Urinary bladder (tissue), 4 donors: Measurements from ENCODE around the gene SLC18A3. TPM values are rescaled to one million over a fixed set of nuclear protein-coding genes. Genes with fewer than 3 reads are reported as not detected.

Experiments used
- DNase-seq: peaks from one replicate; pipeline ENCODE4 v3.0.0-alpha.2; 2015; ENCODE audit errors: extremely low spot score
- H3K27ac ChIP-seq: one replicate; pipeline ENCODE4 v1.5.1; 2013; ENCODE audit warnings: low read depth, mild to moderate bottlenecking, moderate library complexity
- H3K36me3 ChIP-seq: one replicate; pipeline ENCODE4 v1.6.1; 2013; ENCODE audit warnings: mild to moderate bottlenecking, moderate library complexity; ENCODE audit not compliant: insufficient read depth
- H3K4me1 ChIP-seq: one replicate; pipeline ENCODE4 v1.6.1; 2013; ENCODE audit warnings: mild to moderate bottlenecking, moderate library complexity; ENCODE audit not compliant: insufficient read depth
- H3K4me3 ChIP-seq: one replicate; pipeline ENCODE4 v1.5.1; 2013; ENCODE audit warnings: low read depth, low read length
- WGBS: extraction: QIAGEN DNeasy Blood & Tissue Kit; methylation state at CpG from one replicate; pipeline ENCODE4 v1.1.7; 2013; 5-methylcytosine and 5-hydroxymethylcytosine counted together
- polyA plus RNA-seq: library from polyadenylated mRNA; stranded (reverse); fragments of 200-250 nt; gene quantifications from one replicate; pipeline ENCODE4 v1.2.3, GENCODE V29; 2013
- total RNA-seq: library from RNA; depleted of rRNA; stranded (reverse); fragments of >200 nt; gene quantifications from one replicate; pipeline ENCODE4 v1.2.3, GENCODE V29; 2014
- donor health status: healthy with polysubstance abuse.
- donor health status: healthy.

SLC18A3 gene
- total and polyA plus RNA-seq, 2 donors, result 0.11 to 0.70 TPM

- no peak for DNase-seq
- no peaks in the 10 kb centered on the region for H3K4me1 ChIP-seq
- no peaks in the 10 kb centered on the region for H3K36me3 ChIP-seq
- no peak overlapping the region for H3K4me3 ChIP-seq
- H3K27ac ChIP-seq, result no peak overlapping the region
- 81% methylated on average over 15 of the region's 15 CpGs for WGBS
These were observed 41.1 kb downstream of the SLC18A3 start for GRCh38 chr10:49651039-49651835.

DNA sequence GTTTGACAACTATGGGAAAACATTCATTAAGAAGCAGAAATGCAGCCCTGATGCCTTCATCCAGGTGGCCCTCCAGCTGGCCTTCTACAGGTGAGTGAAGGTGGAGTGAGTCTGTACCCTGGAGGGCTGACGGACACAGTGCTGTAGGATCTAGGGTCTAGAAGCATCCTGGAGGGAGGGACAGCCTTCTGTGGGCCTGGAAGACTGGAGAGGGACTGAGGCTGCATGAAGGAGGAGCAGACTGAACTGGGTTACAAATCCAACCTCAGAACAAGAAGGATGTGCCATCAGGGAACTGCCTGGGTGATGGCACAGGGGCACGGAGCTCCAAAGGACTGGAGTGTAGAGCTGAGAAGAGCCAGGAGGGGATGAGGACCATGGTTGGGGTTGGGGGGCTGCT, 41.8 kb downstream of the SLC18A3 start:
- no peak for DNase-seq
- no peaks in the 10 kb centered on the region for H3K36me3 ChIP-seq
- 76% methylated on average over 2 of the region's 2 CpGs for WGBS
- no peaks in the 10 kb centered on the region for H3K4me1 ChIP-seq
- H3K27ac ChIP-seq, result no peak overlapping the region
- no peak overlapping the region for H3K4me3 ChIP-seq

GRCh38 chr10:49652421-49653272, 42.5 kb downstream of the SLC18A3 start:
- DNase-seq, result no peak
- Histone ChIP-seq H3K36me3 (no peaks in the 10 kb centered on the region), H3K4me1 (no peaks in the 10 kb centered on the region), H3K4me3 (no peak overlapping the region), H3K27ac (no peak overlapping the region)
- 77% methylated on average over 15 of the region's 15 CpGs for WGBS

DNA sequence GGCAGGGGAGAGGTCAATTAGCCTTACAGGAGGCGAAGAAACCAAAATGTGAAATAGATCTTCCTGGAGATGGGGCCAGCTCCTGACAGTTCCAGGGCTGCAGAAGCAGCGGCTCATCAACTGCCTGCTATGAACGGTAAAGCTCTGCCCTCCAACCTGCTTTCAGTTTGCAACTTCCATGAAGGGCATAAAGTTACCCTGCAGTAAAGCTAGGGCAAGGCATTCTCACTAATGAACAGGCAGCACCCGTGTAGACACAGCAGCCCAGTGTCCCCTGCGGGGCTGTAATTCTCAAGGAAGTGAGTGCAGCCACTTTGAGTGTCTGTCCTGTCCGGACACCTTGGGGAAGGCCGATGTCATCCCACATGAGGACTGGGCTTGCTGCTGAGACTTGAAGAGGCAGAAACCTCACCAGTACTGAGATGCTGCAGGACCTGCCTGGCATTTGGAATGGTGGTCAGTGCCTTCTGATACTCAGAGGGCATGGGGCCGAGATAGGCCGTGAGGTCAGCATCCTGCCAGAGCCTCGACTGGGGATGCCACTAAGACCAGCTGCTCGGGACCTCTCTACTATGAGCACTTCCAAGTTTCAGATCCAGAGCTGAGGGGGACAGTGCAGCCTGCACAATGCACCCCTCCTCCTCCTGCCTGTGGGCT, 43.3 kb downstream of the SLC18A3 start:
- whole genome bisulfite sequencing, result 77% methylated on average over 11 of the region's 11 CpGs
- no peak for DNase-seq

DNA sequence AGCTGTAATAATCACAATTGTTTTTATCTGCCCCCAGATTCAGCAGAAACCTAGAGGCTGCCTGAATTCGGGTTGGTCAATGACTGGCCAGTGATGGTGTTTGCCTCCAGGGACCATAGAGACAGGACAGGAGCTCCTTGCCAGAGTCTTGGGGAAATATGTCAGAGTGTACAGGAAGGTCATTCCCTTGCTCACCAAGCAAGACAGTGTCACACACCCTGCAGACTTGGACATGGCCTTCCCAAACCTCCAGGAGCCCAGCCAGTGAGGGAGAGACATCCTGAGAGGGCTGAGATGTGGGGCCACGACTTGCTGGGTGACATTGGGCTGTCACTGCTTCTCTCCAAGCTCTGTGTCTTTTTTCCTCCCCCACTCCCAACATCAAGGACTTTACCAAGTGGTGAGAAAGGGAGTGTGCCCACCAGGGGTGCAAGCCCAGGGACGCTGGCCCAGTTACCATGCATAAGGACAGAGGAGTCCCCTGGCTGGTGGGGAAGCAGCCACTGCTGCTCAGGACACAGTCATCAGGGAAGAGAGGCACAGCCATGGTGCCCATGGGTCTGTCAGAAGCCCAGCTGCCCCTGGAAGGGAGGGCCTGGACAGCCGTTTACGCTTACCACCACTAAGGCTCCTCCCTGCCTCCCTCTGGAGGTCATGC, 44.1 kb downstream of the SLC18A3 start:
- no peak for DNase-seq
- no peaks in the 10 kb centered on the region for H3K4me1 ChIP-seq
- H3K4me3 ChIP-seq, result no peak overlapping the region
- H3K36me3 ChIP-seq, result no peaks in the 10 kb centered on the region
- 41% methylated on average over 5 of the region's 5 CpGs for WGBS
- no peak overlapping the region for H3K27ac ChIP-seq

More for the DNA sequence above, 43.3 kb downstream of the SLC18A3 start:
- H3K27ac ChIP-seq, result no peak overlapping the region
- H3K4me3 ChIP-seq, result no peak overlapping the region
- H3K36me3 ChIP-seq, result no peaks in the 10 kb centered on the region
- no peaks in the 10 kb centered on the region for H3K4me1 ChIP-seq

- DNase-seq, result no peak
- H3K36me3 ChIP-seq, result no peaks in the 10 kb centered on the region
- H3K4me3 ChIP-seq, result no peak overlapping the region
- no peak overlapping the region for H3K27ac ChIP-seq
- H3K4me1 ChIP-seq, result no peaks in the 10 kb centered on the region
- 84% methylated on average over 18 of the region's 18 CpGs for WGBS
These were observed 45.0 kb downstream of the SLC18A3 start for GRCh38 chr10:49655099-49655498.

DNA sequence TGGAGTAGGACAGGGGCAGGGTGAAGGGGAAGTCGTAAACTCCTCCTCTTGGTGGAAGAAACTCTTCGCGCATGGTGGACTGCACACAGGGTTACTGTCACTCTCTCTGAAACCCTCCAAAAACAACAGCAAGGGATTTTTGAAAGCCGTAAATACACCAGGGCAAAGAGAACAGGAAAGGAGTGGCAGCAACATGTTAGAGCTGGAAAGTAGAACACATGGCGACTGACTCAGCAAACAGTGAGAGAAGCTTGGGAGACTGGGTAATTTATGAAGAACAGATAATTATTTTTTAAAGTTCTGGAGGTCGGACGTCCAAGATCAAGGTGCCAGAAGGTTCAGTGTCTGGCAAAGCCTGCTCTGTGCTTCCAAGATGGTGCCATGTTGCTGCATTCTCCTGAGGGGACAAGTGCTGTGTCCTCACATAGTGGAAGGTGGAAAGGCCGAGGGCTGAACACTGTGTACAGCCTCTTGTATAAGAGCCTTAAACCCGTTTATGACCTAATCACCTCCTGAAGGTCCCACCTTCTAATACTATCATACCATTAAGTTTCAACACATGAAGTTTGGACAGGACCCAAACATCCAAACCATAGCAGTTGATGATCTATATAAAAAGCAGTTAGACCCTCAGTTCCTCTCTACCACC, 46.9 kb downstream of the SLC18A3 start:
- no peak for DNase-seq
- Histone ChIP-seq H3K4me1 (no peaks in the 10 kb centered on the region), H3K36me3 (no peaks in the 10 kb centered on the region), H3K4me3 (no peak overlapping the region), H3K27ac (no peak overlapping the region)
- 72% methylated on average over 9 of the region's 9 CpGs for WGBS

- H3K4me3 ChIP-seq, result no peak overlapping the region
- H3K36me3 ChIP-seq, result no peaks in the 10 kb centered on the region
- no peak overlapping the region for H3K27ac ChIP-seq
- no peak for DNase-seq
- WGBS, result 81% methylated on average over 1 of the region's 1 CpG
- no peaks in the 10 kb centered on the region for H3K4me1 ChIP-seq
These were observed 47.5 kb downstream of the SLC18A3 start for GRCh38 chr10:49657606-49658005.

DNA sequence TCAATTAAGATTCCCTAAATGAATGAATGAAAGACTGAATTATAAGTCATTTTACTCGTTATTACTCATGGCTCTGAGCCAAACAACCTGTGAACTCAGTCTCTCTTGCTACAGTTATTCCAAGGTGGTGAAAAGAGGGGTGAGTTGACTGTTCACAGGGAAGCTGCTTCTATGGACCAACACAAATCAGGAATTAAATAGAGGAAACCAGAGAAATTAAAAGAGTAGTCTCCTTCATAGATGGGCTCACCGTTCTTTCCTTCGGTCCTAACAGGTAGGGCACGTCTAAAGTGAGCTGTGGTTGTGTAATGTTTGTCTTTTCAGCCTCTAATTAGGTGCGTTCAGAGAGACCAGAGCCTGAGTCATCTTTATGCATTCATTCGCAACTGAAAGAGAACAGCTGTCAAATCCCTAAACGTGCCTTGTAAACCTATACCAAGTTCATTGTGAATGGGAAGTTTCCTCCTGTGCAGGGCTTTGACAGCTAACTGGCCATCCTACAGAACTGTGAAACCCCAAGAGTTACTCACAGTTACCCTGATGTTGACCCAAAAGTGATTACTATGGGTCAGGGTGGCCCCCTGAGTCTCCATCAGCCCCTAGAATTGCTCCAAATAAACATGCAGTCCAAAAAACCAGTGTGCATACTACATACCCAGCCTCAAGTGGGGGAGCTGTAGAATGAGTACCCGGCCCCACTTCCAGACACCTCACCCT, 51.2 kb downstream of the SLC18A3 start:
- Histone ChIP-seq H3K4me1 (no peaks in the 10 kb centered on the region), H3K27ac (no peak overlapping the region), H3K4me3 (no peak overlapping the region), H3K36me3 (no peaks in the 10 kb centered on the region)
- WGBS, result 54% methylated on average over 8 of the region's 8 CpGs
- DNase-seq, result no peak

Other genes starting within 250 kb of the SLC18A3 start
- 0.26 TPM for gene DRGX, start 214.2 kb upstream of the SLC18A3 start, total RNA-seq
- 0.04 TPM for gene DRGX, start 214.2 kb upstream of the SLC18A3 start, polyA plus RNA-seq
- gene ERCC6, start 71.2 kb upstream of the SLC18A3 start, total RNA-seq, result 27.1 TPM
- 5.9 TPM for gene ERCC6, start 71.2 kb upstream of the SLC18A3 start, polyA plus RNA-seq
- not detected for gene CHAT, start 3.7 kb downstream of the SLC18A3 start, total RNA-seq
- 0.14 TPM for gene CHAT, start 3.7 kb downstream of the SLC18A3 start, polyA plus RNA-seq
- not detected for gene C10orf53, start 69.3 kb downstream of the SLC18A3 start, total RNA-seq
- not detected for gene C10orf53, start 69.3 kb downstream of the SLC18A3 start, polyA plus RNA-seq
- 0.79 TPM for gene OGDHL, start 152.0 kb downstream of the SLC18A3 start, total RNA-seq
- gene OGDHL, start 152.0 kb downstream of the SLC18A3 start, polyA plus RNA-seq, result 0.87 TPM